Stimulated activated CD8-positive, alpha-beta memory T cell treated with anti-CD3 and anti-CD28 coated beads, Interleukin-4, amount 100 ng/mL, for 48 hours (primary cell): ENCODE results near the gene HSPA6.
"Not testable (repeated sequence)": the region's sequence is repeated elsewhere in the genome, so short reads cannot be mapped to it uniquely, and the experiment has no call there.

Experiments used
- DNase-seq: peaks from one replicate; pipeline ENCODE4 v3.0.0-alpha.2; 2020

HSPA6 gene

GRCh38 chr1:161563522-161563921, 39.2 kb downstream of the HSPA6 start:
- DNase-seq, result not testable (repeated sequence)

- not testable (repeated sequence) for DNase-seq
Observed at GRCh38 chr1:161566602-161566960, 42.2 kb downstream of the HSPA6 start.

GRCh38 chr1:161571703-161572102, 47.4 kb downstream of the HSPA6 start:
- not testable (repeated sequence) for DNase-seq
